Measurements from ENCODE around the gene DICER1.

- TF ChIP-seq CTCF (IDR thresholded peaks at IDR 0.05; ENCODE audit: low read depth, low read length, poor library complexity, severe bottlenecking) (no peak), EZH2phosphoT487 (IDR thresholded peaks at IDR 0.05; ENCODE audit: borderline replicate concordance, low read length) (no peak)
These were observed 120.1 kb downstream of the DICER1 start for GRCh38 chr14:95037273-95037672.

All from DOHH2 (cell line).